GM12872 (cell line): ENCODE results near the gene ZNF672.

ENCODE experiments used
- TF ChIP-seq, protein P1 (sequence below): IDR thresholded peaks from 3 replicates; pipeline ENCODE4 v1.5.1; 2011; ENCODE audit warnings: low read depth, mild to moderate bottlenecking, low read length, moderate library complexity; ENCODE audit not compliant: insufficient read depth

The ZNF672 gene

DNA sequence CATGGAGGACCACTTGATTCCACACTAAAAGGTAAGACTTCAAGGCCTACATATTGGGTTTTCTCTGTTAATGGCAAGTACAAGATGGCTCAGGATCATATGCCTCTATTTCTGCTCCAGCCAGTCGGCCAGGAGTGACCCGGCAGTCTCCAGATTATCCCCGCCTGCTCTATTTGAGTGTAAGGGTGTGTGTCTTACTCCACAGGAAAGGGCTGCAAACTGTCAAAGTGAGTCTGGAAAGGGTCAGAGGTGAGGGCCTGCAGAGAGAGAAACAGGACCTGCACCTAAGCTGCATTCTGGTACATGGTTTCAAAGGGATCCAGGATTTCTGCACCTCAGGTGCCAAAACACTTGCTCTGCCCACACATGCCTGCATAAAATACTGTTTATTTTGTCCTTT, 11.6 kb downstream of the ZNF672 start:
- TF ChIP-seq, protein P1, sequence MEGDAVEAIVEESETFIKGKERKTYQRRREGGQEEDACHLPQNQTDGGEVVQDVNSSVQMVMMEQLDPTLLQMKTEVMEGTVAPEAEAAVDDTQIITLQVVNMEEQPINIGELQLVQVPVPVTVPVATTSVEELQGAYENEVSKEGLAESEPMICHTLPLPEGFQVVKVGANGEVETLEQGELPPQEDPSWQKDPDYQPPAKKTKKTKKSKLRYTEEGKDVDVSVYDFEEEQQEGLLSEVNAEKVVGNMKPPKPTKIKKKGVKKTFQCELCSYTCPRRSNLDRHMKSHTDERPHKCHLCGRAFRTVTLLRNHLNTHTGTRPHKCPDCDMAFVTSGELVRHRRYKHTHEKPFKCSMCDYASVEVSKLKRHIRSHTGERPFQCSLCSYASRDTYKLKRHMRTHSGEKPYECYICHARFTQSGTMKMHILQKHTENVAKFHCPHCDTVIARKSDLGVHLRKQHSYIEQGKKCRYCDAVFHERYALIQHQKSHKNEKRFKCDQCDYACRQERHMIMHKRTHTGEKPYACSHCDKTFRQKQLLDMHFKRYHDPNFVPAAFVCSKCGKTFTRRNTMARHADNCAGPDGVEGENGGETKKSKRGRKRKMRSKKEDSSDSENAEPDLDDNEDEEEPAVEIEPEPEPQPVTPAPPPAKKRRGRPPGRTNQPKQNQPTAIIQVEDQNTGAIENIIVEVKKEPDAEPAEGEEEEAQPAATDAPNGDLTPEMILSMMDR, result no peak

DNA sequence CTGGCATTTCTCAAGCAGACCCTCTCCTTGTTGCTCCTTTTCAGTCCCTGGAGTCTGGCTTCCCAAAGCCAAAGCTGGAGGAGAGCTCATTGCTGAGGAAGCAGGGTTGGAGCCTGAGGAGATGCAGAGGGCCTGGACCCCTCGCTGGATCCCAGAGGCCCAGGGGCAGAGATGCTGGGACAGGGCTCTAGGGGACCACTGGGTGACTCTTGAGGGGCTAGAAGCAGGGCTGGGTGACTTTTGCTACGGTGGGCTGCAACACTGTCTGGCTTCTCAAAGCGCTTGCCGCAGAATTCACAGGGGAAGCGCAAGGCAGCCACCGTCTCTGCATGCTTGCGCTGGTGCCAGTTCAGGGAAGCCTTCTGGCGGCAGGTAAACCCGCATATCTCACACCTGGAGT, 12.1 kb downstream of the ZNF672 start:
- TF ChIP-seq, protein P1, result no peak

DNA sequence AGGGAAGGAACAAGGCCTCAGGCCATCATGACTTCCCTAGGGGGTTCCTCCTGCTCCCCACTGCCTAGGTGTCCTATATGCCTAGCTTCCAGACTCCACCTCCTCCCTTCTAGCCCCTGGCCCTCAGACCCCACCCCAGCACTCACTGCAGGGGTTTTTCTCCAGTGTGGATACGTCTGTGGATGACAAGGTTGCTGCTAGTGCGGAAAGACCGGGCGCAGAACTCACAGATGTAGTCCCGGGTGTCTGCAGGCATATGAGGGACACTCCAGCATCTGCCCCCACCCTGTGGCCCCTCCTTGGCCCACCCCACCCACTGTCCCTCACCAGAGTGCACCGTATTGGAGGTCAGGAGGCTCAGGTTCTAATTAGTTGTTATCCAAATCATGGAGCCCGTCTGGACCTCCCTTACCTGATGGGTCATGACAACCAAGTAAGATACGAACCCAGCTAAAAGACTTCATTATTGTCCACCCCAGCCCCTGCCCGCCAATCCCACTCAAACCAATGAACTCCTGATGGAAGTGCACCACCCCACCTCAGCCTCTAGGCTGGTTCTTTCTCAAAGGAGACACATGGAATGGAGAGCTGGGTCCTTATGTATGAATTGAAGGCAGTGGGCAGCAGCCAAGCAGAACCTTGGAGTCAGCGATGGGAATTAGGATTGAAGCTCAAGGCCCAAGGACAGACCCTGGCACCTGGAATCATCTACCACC, 12.7 kb downstream of the ZNF672 start:
- TF ChIP-seq, protein P1, result no peak

DNA sequence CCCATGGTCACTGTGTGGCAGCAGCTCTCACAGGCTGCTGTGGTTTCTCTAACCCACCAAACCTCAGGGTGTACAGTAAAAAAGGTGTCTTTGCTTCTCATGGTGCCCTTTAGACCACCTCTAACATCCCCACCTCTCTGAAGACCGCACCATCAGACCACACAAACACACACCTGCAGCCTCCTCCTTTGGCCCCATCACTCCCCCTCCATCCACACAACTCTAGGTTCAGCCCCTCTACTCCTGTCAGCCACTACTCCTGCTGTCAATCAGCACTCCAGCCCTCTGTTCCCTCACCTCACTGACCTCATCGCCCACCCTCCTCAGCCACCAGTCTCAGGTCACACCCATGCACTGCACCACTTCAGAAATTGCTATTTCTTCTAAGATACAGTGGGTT, 13.4 kb downstream of the ZNF672 start:
- TF ChIP-seq, protein P1, result no peak

DNA sequence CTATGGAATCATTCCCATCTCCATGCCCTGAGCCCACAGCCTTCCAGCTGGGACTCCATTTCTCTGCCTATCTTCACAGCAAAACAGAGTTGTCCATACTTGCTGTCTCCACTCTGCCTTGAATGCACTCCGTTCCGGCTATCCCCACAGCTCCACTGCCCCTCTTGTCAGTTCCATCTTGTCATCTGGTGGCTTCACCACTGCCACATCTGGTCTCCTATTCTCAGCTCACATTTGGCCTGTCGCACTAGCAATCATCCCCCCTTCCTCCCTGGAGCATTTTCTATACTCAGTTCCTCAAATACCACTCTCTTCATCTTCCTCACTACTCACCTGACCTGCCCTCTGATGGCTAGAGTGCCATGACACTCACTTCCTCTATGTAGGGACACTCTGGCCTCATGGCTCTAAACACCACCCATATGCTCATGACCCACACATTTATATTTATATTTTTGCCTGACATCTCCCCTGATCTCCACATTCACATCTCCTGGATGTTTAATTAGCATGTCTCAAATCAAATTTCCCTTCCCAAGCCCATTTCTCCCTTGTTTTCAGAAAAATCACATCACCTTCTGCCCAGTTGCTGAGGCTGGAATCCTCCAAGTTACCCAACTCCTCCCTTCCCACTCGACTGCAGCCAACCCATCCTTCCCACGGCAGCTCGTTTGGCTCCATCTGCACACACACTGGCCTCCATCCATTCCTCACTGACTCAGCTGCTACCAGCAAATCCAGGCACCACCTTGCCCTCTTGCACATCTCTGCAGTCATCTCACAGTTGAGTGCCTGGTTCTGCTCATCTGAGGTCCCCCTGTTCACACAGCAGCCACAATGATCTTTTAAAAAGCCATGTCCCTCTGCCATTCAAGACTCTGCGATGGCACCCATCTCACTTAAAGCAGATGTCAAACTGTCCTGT, 14.7 kb downstream of the ZNF672 start:
- TF ChIP-seq, protein P1, result no peak

DNA sequence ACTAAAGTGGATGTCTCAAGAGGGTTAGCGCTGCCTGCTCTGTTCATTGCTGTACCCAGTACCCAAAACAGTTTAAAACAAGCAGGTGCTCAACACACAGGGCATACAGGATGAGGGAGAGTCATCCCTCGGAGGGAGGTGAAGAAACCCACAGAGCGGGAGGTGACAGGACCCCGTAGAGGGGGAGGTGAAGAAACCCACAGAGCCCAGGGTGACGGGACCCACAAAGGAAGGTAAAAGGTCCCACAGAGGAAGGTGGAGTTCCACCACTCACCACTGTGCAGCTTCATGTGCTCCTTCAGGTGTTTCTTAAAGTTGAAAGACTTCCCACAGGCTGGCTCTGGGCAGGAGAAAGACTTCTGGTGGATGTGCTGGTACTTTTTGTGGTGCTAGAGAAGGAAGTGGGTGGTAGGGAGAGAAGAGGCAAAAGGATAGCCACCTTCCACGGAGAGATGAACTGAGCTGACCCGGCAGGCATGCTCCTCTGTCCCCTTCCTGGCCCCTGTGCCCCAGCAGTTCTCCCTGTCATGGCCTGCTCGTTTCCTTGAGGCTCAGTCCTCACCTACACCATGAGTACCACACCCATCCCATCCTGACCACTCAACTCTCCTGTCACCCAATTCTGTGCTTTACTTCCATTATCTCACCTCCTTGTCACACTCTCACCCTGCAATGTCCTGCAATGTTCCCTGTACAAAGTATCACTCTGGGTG, 15.8 kb downstream of the ZNF672 start:
- TF ChIP-seq, protein P1, result no peak

DNA sequence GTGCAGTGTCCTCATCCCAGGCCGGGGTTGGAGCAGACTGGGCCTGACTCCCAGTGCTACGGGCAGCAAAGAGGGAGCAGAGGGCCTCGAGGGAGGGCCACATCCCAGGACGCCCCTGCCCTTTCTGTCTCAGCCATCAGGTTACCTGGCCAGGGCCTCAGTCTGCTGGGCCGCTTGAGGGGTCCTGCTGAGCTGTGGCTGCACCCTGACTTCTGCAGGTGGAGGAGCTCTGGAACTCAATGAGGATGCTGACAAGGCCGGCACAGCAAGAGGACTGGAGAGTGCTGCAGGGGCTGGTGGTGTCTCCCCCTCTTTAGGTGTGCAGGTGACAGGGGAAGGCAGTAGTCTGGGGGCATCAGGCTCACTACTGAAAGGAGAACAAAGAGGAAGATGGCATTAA, 17.6 kb downstream of the ZNF672 start:
- TF ChIP-seq, protein P1, result no peak
